ENCODE data around the gene PINLYP. TPM values are rescaled to one million over a fixed set of nuclear protein-coding genes. Genes with fewer than 3 reads are reported as not detected.

Gene PINLYP
- total and polyA plus RNA-seq, 2 donors (not counting 1 experiment from before 2014, with no cell fraction given), result 5.1 to 14.7 TPM

DNA sequence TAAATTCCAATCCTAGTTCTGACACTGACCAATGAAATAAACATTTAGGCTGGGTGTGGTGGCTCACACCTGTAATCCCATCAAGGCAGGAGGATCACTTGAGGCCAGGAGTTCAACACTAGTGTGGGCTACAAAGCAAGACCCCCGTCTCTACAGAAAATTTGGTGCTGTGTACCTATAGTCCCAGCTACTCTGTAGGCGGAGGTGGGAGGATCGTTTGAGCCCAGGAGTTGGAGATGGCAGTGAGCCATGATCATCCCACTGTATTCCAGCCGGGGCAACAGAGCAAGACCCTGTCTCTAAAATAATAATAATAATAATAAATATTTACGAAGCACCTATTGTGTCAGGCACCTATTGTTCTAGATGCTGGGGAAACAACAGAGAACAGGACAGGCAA lies 13.7 kb downstream of the PINLYP start:
- DNase-seq (ENCODE audit: low read depth in 2 of 2), result no peak
- no peak for TF ChIP-seq EZH2 (IDR thresholded peaks at IDR 0.05; ENCODE audit: low read length, missing control alignments)
- TF ChIP-seq, protein P1, sequence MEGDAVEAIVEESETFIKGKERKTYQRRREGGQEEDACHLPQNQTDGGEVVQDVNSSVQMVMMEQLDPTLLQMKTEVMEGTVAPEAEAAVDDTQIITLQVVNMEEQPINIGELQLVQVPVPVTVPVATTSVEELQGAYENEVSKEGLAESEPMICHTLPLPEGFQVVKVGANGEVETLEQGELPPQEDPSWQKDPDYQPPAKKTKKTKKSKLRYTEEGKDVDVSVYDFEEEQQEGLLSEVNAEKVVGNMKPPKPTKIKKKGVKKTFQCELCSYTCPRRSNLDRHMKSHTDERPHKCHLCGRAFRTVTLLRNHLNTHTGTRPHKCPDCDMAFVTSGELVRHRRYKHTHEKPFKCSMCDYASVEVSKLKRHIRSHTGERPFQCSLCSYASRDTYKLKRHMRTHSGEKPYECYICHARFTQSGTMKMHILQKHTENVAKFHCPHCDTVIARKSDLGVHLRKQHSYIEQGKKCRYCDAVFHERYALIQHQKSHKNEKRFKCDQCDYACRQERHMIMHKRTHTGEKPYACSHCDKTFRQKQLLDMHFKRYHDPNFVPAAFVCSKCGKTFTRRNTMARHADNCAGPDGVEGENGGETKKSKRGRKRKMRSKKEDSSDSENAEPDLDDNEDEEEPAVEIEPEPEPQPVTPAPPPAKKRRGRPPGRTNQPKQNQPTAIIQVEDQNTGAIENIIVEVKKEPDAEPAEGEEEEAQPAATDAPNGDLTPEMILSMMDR (conservative IDR thresholded peaks at IDR 0.05 in 1 of 2, IDR thresholded peaks at IDR 0.05 in 1 of 2; ENCODE audit: low read depth in 1 of 2, low read length in 2 of 2), result no peak
- peaks cover 17% of the 10 kb centered on the region for H3K36me3 ChIP-seq (ENCODE audit: control insufficient read depth, insufficient read depth, low read length)
- H3K4me3 ChIP-seq (replicated peaks in 1 of 4; ENCODE audit: control extremely low read depth in 1 of 4, insufficient read depth in 1 of 4, low read depth in 3 of 4, low read length in 4 of 4), result no peak overlapping the region
- H3K27ac ChIP-seq (ENCODE audit: insufficient read depth, low read length), result no peak overlapping the region
- H3K27me3 ChIP-seq (ENCODE audit: control insufficient read depth, insufficient read depth, low read length), result no peaks in the 10 kb centered on the region
- no peak overlapping the region for H3K4me2 ChIP-seq (ENCODE audit: extremely low read depth, insufficient read depth, low read length)
- H3K9ac ChIP-seq (ENCODE audit: insufficient read depth, low read length), result no peak overlapping the region
- peaks cover 12% of the 10 kb centered on the region for H3K79me2 ChIP-seq (ENCODE audit: control insufficient read depth, insufficient read depth, low read length)
- H3K4me1 ChIP-seq (ENCODE audit: control insufficient read depth, extremely low read depth, insufficient read depth, low read length), result peaks cover 2% of the 10 kb centered on the region
- no peak overlapping the region for H2AFZ ChIP-seq (ENCODE audit: low read length)
- no peaks in the 10 kb centered on the region for H3K9me3 ChIP-seq (ENCODE audit: control insufficient read depth, insufficient read depth, low read depth, low read length)
- H4K20me1 ChIP-seq (ENCODE audit: control insufficient read depth, extremely low read depth, insufficient read depth, low read length), result no peaks in the 10 kb centered on the region

DNA sequence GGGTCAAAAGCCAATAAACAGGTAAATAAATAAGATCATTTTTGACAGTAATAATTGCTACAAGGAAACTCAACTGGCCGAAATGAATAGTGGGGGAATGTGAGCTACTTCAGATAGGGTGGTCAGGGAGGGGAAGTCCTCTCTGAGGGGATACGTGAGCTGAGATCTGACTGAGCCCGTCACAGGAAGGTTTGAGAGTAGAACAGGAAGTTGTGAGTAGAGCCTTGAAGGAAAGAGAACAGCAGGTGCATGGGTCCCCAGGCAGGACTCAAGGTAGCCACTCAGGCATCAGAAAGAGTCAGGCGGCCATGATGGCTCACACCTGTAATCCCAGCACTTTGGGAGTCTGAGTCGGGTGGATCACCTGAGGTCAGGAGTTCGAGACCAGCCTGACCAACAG lies 14.1 kb downstream of the PINLYP start:
- Histone ChIP-seq H3K79me2 (ENCODE audit: control insufficient read depth, insufficient read depth, low read length) (peaks cover 15% of the 10 kb centered on the region), H2AFZ (ENCODE audit: low read length) (no peak overlapping the region), H4K20me1 (ENCODE audit: control insufficient read depth, extremely low read depth, insufficient read depth, low read length) (no peaks in the 10 kb centered on the region), H3K4me2 (ENCODE audit: extremely low read depth, insufficient read depth, low read length) (no peak overlapping the region), H3K4me1 (ENCODE audit: control insufficient read depth, extremely low read depth, insufficient read depth, low read length) (peaks cover 2% of the 10 kb centered on the region), H3K9me3 (ENCODE audit: control insufficient read depth, insufficient read depth, low read depth, low read length) (no peaks in the 10 kb centered on the region), H3K4me3 (replicated peaks in 1 of 4; ENCODE audit: control extremely low read depth in 1 of 4, insufficient read depth in 1 of 4, low read depth in 3 of 4, low read length in 4 of 4) (no peak overlapping the region), H3K27me3 (ENCODE audit: control insufficient read depth, insufficient read depth, low read length) (no peaks in the 10 kb centered on the region), H3K36me3 (ENCODE audit: control insufficient read depth, insufficient read depth, low read length) (peaks cover 17% of the 10 kb centered on the region), H3K27ac (ENCODE audit: insufficient read depth, low read length) (no peak overlapping the region), H3K9ac (ENCODE audit: insufficient read depth, low read length) (no peak overlapping the region)
- no peak for TF ChIP-seq EZH2 (IDR thresholded peaks at IDR 0.05; ENCODE audit: low read length, missing control alignments)
- TF ChIP-seq, protein P1 (conservative IDR thresholded peaks at IDR 0.05 in 1 of 2, IDR thresholded peaks at IDR 0.05 in 1 of 2; ENCODE audit: low read depth in 1 of 2, low read length in 2 of 2), result no peak
- DNase-seq (ENCODE audit: low read depth in 2 of 2), result no peak

DNA sequence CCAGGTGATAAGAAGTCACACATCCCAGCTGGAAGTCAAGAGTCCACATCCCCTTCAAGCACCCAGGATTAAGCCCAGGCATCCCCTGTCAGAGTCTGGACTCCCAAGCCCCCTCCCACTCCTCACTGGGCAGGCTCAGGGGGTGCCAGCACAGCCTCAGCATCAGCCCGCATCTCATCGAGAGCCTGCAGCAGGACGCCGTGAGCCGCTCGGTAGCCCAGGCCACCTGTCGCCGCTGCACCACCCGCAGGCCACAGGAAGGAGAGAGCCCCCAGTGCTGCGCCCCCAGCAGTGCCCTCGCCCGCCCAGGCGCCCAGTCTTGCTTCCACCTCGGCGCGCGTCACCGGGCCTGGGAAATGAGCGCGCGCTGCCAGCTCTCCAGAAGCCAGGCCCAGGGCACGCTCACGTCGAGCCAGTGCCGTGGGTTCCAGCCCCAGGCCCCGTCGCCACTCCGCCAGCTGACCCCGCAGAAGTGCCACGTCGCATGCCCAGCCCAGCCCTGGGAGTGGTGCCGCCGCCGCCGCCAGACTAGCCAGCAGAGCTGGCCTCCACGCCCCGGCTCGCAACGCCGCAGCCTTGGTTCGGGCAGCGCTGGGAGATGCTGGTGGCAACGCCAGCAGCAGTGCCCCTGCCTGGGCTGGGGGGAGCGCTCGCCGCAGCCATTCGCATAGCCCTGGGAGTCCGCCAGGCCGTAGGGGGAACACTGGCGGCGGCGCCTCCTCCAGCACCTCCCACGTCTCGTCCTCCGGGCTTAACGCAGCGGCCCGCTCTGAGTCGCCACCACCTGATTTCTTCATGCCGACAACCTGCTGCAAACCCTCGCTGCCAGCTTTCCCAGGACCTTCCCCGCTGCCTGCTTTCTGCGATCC lies 16.5 kb downstream of the PINLYP start:
- peaks cover 17% of the 10 kb centered on the region for H3K36me3 ChIP-seq (ENCODE audit: control insufficient read depth, insufficient read depth, low read length)
- H3K4me2 ChIP-seq (ENCODE audit: extremely low read depth, insufficient read depth, low read length), result no peak overlapping the region
- no peaks in the 10 kb centered on the region for H3K9me3 ChIP-seq (ENCODE audit: control insufficient read depth, insufficient read depth, low read depth, low read length)
- peaks cover 26% of the 10 kb centered on the region for H3K79me2 ChIP-seq (ENCODE audit: control insufficient read depth, insufficient read depth, low read length)
- H2AFZ ChIP-seq (ENCODE audit: low read length), result no peak overlapping the region
- H3K4me3 ChIP-seq (replicated peaks in 1 of 4; ENCODE audit: control extremely low read depth in 1 of 4, insufficient read depth in 1 of 4, low read depth in 3 of 4, low read length in 4 of 4), result no peak overlapping the region
- no peak overlapping the region for H3K9ac ChIP-seq (ENCODE audit: insufficient read depth, low read length)
- H3K27me3 ChIP-seq (ENCODE audit: control insufficient read depth, insufficient read depth, low read length), result no peaks in the 10 kb centered on the region
- no peak for TF ChIP-seq EZH2 (IDR thresholded peaks at IDR 0.05; ENCODE audit: low read length, missing control alignments)
- TF ChIP-seq, protein P1 (conservative IDR thresholded peaks at IDR 0.05 in 1 of 2, IDR thresholded peaks at IDR 0.05 in 1 of 2; ENCODE audit: low read depth in 1 of 2, low read length in 2 of 2), result no peak
- DNase-seq (ENCODE audit: low read depth in 2 of 2), result no peak
- H4K20me1 ChIP-seq (ENCODE audit: control insufficient read depth, extremely low read depth, insufficient read depth, low read length), result no peaks in the 10 kb centered on the region
- peaks cover 2% of the 10 kb centered on the region for H3K4me1 ChIP-seq (ENCODE audit: control insufficient read depth, extremely low read depth, insufficient read depth, low read length)
- no peak overlapping the region for H3K27ac ChIP-seq (ENCODE audit: insufficient read depth, low read length)
